Renal cortical epithelial cell (primary cell): ENCODE results near the gene UBE2L3. TPM values are rescaled to one million over a fixed set of nuclear protein-coding genes. Genes with fewer than 3 reads are reported as not detected.
"Not testable (repeated sequence)": the region's sequence is repeated elsewhere in the genome, so short reads cannot be mapped to it uniquely, and the experiment has no call there.

Source experiments
- DNase-seq: peaks from one replicate; pipeline ENCODE4 v3.0.0-alpha.2; 2011; ENCODE audit warnings: low read depth
- total RNA-seq: library from RNA; depleted of rRNA; stranded (reverse); fragments of >200 nt; gene quantifications from 2 replicates; pipeline ENCODE4 v1.2.3, GENCODE V29; 2014

The UBE2L3 gene
- total RNA-seq, 1 donor from 2014 or later = 38.8 TPM

- no peak for DNase-seq
These were observed 31.8 kb downstream of the UBE2L3 start for GRCh38 chr22:21599053-21599893.

GRCh38 chr22:21602579-21602978 lies 35.1 kb downstream of the UBE2L3 start:
- no peak for DNase-seq

GRCh38 chr22:21603973-21604372 lies 36.5 kb downstream of the UBE2L3 start:
- no peak for DNase-seq

- no peak for DNase-seq
These were observed 38.5 kb downstream of the UBE2L3 start for GRCh38 chr22:21605887-21606564.

- no peak for DNase-seq
These were observed 39.3 kb downstream of the UBE2L3 start for GRCh38 chr22:21606775-21607174.

- not testable (repeated sequence) for DNase-seq
These were observed 42.1 kb downstream of the UBE2L3 start for GRCh38 chr22:21609556-21610157.

GRCh38 chr22:21611210-21611977 lies 43.9 kb downstream of the UBE2L3 start:
- DNase-seq = no peak

GRCh38 chr22:21612858-21613257 lies 45.3 kb downstream of the UBE2L3 start:
- DNase-seq = no peak

- no peak for DNase-seq
These were observed 46.2 kb downstream of the UBE2L3 start for GRCh38 chr22:21613553-21614233.

- no peak for DNase-seq
These were observed 48.2 kb downstream of the UBE2L3 start for GRCh38 chr22:21615731-21616130.

- not testable (repeated sequence) for DNase-seq
These were observed 49.8 kb downstream of the UBE2L3 start for GRCh38 chr22:21617337-21617736.

GRCh38 chr22:21621025-21621424 lies 53.5 kb downstream of the UBE2L3 start:
- no peak for DNase-seq

GRCh38 chr22:21622011-21622918 lies 54.8 kb downstream of the UBE2L3 start:
- DNase-seq = no peak

GRCh38 chr22:21622919-21623647 lies 55.6 kb downstream of the UBE2L3 start:
- no peak for DNase-seq

GRCh38 chr22:21623648-21623970 lies 56.1 kb downstream of the UBE2L3 start:
- DNase-seq = no peak

GRCh38 chr22:21624120-21624879 lies 56.8 kb downstream of the UBE2L3 start:
- DNase-seq = no peak

GRCh38 chr22:21624880-21625791 lies 57.6 kb downstream of the UBE2L3 start:
- DNase-seq = no peak
